ENCODE data around the gene CDYL.

- TF ChIP-seq, protein P1, sequence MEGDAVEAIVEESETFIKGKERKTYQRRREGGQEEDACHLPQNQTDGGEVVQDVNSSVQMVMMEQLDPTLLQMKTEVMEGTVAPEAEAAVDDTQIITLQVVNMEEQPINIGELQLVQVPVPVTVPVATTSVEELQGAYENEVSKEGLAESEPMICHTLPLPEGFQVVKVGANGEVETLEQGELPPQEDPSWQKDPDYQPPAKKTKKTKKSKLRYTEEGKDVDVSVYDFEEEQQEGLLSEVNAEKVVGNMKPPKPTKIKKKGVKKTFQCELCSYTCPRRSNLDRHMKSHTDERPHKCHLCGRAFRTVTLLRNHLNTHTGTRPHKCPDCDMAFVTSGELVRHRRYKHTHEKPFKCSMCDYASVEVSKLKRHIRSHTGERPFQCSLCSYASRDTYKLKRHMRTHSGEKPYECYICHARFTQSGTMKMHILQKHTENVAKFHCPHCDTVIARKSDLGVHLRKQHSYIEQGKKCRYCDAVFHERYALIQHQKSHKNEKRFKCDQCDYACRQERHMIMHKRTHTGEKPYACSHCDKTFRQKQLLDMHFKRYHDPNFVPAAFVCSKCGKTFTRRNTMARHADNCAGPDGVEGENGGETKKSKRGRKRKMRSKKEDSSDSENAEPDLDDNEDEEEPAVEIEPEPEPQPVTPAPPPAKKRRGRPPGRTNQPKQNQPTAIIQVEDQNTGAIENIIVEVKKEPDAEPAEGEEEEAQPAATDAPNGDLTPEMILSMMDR (IDR thresholded peaks at IDR 0.05) = no peak
- no peak for TF ChIP-seq EP300 (IDR thresholded peaks at IDR 0.05)
Observed at GRCh38 chr6:4942673-4943009, 166.4 kb downstream of the CDYL start.

All from ovary (tissue), 3 donors.